Activated CD8-positive, alpha-beta memory T cell treated with anti-CD3 and anti-CD28 coated beads, Interleukin-2, amount 50 U/mL, for 1 hour (primary cell): ENCODE data around the gene CD68.

Experiments
- DNase-seq: peaks from one replicate; pipeline ENCODE4 v3.0.0-alpha.2; 2020; ENCODE audit errors: extremely low read depth

The CD68 gene, protein sequence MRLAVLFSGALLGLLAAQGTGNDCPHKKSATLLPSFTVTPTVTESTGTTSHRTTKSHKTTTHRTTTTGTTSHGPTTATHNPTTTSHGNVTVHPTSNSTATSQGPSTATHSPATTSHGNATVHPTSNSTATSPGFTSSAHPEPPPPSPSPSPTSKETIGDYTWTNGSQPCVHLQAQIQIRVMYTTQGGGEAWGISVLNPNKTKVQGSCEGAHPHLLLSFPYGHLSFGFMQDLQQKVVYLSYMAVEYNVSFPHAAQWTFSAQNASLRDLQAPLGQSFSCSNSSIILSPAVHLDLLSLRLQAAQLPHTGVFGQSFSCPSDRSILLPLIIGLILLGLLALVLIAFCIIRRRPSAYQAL

DNA sequence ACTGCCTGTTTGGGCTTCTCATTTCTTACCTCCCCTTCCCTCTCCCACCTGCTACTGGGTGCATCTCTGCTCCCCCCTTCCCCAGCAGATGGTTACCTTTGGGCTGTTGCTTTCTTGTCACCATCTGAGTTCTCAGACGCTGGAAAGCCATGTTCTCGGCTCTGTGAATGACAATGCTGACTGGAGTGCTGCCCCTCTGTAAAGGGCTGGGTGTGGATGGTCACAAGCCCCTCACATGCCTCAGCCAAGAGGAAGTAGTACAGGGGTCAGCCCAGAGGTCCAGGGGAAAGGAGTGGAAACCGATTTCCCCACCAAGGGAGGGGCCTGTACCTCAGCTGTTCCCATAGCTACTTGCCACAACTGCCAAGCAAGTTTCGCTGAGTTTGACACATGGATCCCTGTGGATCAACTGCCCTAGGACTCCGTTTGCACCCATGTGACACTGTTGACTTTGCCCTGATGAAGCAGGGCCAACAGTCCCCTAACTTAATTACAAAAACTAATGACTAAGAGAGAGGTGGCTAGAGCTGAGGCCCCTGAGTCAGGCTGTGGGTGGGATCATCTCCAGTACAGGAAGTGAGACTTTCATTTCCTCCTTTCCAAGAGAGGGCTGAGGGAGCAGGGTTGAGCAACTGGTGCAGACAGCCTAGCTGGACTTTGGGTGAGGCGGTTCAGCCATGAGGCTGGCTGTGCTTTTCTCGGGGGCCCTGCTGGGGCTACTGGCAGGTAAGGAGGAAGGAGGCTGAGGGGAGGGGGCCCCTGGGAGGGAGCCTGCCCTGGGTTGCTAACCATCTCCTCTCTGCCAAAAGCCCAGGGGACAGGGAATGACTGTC lies at the start of gene CD68:
TSS of gene CD68 (plus strand) at position 638 of the 833 bp plus-strand sequence. CDS start at position 678, 40 bp downstream.
- DNase-seq = no peak

DNA sequence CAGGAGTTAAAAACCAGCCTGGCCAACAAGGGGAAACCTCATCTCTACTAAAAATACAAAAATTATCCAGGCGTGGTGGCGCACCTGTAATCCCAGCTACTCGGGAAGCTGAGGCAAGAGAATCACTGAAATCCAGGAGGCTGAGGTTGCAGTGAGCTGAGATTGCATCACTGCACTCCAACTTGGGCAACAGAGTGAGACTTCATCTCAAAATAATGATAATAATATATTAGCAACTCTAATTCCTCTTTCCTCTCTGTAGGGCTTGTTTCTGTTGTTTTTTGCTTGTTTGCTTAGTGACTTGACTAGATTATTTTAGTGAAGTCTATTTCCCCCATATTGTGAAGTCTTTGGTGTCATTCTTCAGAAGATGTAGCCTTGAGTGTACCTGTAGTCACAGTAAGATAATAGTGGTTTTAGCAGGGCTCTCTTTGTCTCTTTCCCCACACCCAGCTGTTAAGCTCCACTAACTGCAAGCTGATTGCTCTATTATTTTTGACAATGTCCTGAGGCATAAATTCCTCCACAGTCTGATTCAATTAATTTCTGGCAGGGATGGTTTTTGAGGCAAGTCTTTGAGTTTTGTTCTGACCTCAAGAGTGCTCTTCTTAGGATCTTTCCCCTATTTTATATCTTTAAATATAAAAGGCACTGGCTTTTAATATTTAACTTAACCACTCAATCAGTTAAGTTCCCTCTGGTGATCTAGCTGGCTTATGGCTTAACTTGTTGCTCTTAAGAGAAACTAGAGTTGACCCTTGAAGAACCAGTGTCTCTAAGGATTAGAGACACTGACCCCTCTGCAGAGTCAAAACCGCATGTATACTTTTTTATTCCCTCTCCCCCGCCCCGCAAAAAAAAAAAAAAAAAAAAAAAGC lies 49.2 kb upstream of the CD68 start:
- DNase-seq = no peak

DNA sequence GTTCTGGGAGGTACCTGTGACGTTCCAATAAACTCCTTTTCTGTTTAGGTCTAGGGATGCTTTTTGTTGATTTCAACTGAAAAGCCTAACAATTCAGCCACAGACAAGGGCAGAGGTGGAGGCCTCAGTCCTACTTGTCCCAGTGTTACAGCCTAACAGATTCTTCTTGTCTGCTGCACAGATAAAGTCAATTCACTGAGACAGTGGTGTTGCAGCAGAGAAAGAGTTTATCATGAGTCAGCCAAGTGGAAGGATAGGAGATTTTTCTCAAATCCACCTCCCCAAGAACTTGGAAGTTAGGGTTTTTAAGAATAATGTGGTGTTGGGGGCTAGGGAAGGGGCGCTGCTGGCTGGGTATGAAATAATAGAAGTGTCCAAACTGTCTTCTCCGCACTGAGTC lies 41.4 kb upstream of the CD68 start:
- DNase-seq = no peak

DNA sequence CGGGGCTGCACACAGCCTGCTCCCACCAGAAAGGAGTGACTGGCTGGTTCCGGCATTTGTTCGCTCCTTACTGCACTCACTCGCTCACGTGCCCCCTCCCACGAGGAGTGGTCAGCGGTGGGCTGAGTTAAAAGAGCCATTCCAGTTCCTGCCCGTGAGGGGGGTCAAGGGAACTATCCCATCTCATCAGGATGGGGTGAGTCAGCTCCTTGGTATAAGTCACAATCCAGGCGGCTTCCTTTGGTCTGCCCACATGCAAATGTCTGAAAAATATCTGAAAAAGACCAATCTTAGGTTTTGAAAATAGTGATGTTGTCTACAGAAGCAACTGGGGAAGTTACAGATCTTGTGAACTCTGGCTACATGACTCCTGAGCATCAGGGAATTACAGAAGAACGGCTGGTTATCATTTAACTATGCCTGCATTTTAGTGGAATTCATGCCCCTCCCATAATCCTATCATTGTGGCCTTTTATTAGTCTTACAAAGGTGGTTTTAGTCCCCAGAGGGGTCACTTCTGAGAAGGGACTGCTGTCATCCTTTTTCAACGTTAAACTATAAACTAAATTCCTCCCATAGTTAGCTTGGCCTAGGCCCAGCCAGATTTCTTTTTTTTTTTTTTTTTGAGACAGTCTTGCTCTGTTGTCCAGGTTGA lies 40.4 kb upstream of the CD68 start:
- DNase-seq = no peak

DNA sequence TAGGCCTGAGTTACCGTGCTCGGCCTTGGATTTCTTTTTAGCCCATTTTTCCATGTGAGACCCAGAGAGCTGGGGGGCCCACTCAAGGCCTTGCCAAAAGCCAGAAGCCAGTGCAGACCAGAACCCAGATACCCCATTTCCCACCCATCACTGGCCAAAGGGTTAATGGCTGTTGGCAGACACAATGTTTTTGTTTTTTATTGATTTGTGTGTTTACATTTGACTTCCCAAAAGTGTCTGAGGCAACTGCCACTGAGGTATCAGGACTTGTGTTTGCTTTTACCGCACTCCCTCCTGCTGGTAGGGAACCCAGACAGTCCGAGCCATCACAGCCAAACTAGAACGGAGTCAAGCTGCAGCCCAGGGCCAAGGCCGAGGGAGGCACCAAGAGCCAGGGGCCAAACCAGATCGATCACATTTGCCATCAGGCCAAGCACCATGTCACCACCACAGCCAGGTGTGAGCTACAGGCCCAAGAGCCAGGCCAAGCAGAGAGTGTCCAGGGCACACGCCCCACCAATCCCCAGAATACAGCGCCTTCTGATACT lies 38.3 kb upstream of the CD68 start:
- no peak for DNase-seq

DNA sequence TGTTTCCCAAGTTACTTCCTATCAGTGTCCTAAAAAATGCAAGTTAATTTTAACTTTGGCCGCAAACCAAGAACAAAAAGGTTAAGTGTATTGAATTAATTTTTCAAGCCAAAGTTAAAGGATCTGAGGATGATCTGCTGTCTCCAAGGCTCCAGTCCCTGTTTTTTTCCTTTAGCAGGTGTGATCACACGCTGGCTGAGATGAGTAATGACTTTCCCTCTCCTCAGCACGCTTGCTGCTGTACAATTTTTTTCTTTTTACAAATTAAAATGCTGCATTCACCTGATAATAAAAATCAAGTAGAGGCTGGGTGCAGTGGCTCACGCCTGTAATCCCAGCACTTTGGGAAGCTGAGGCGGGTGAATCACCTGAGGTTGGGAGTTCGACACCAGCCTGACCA lies 34.5 kb upstream of the CD68 start:
- DNase-seq = no peak

DNA sequence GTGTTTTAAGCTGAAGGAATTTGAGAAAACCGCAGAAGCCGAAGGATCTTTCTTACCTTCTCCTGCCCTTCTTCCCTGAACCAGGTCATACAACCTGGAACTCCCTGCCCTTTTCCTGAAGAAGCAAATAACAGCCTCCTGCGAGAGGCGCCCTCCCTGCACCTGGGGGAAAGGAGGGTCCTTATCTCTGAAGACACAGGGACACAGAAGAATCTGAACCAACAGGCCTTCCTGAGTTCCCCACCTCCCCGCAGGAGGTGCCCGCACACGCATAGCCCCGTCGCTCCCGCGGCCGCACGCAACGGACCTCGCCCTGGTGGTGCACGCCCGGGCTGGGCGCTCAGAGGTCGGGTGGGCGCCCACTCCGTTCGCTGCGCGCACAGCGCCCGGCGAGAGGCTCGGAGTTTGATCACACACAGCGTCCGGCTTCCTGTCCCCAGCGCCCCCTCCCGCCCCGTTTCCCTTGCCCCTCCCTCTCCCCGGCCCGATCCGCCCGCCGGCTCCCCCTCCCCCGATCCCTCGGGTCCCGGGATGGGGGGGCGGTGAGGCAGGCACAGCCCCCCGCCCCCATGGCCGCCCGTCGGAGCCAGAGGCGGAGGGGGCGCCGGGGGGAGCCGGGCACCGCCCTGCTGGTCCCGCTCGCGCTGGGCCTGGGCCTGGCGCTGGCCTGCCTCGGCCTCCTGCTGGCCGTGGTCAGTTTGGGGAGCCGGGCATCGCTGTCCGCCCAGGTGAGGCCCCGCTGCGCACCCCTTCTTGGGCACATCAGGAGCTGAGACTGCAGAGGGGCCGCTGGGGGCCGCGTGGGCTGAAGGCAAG lies 30.6 kb upstream of the CD68 start, which contains the start of gene TNFSF12:
TSS of gene TNFSF12 (plus strand) at position 474 of the 816 bp plus-strand sequence. CDS start at position 570, 96 bp downstream.
- no peak for DNase-seq

DNA sequence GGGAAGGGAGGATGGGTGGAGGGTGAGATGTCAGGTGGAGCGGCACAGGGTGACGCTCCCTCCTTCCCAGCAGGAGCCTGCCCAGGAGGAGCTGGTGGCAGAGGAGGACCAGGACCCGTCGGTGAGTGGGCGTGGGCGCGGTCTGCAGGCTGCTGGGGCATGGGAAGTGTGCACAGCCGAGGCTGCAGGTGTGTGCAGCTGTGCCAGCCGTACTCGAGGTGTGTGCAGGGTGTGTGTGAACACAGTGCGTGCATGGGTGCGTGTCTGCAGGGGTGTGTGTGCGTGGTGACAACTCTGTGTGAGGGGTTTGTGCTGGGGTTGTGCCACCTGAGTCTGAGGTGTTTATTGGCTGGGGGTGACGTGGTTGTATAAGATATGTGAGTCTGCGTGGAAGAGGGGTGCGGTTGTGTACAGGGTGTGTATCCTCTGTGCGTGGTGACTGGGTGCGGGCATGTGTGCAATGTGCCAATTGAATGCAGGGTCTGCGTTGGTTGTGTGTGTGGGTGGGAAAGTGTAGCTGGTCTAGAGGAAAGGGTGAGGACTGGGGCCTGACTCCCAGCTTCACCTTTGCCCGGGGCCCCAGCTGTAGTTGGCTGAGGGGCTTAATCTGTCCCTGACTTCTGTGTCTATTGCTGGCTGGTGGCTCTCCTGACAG lies 29.9 kb upstream of the CD68 start:
- DNase-seq = no peak

DNA sequence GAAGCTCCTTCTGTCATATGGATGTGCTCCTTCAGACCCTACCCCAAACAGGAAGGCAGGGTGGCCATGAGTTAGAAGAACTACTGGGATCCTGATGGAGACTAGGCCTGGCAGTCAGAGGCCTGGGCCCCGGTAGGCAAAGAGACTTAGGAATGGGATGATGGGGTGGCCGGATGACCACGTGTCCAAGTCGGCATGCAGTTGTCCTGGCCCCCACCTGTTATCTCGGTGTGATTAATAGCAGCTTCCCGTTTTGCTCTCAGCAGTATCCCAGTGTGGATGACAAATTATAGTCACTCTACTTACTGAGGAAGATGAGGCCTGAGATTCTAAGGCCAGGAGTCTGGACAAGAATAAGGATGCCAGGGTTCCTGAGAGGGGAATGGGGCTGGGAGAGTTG lies 29.1 kb upstream of the CD68 start:
- DNase-seq = no peak

DNA sequence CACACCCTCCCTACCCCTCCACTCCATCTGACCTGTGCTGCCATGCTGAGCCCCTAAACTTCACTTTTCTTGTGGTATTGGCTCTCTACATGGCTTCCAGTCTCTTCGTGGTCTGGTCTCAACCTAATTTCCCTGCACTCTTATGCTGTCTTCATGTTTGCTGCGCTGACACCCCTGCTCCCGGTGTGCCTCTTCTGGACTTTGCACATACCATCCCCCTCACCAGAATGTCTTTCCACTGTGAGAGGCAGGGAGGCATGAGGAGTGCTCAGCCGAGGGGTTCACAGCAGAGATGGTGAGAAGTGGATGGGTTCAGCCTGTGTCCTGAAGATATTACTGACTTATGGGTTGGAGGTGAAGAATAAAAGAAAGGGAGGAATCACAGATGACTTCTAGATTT lies 28.0 kb upstream of the CD68 start:
- DNase-seq = no peak

DNA sequence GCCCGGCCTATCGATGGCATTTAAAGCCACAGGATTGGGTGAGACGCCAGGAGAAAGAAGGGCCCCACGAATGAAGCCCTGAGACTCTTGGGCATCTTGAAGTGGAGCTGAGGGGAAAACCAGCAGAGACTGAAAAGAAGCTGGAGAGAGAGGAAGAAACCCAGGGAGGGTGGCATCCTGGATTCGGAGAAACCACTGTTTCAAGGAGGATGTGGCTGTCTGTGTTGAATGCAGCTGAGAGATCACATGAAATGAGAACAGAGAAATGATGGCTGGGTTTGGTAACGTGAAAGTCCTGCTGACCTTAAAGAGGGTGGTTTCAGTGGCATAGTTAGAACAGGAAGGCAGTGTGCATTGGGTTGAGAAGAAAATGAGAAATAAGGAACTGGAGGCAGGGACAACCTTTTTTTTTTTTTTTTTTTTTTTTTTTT lies 26.8 kb upstream of the CD68 start:
- no peak for DNase-seq

DNA sequence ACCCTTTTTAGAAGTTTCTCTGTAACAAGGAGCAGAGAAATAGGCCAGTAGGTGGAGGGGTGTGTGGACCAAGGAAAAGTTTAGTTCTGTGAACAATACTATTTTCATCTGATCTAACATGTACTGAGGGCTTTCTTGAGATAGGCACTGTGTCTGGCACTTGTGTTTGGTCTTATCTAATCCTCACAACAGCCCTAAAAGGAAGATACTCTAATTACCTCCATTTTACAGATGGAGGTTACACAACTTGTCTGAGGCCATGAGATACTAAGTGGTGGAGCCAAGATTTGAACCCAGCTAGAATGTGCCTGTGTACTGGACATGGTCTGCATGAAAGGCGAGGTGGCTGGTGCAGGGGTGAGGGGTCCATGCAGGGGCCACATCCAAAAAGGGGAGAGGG lies 26.1 kb upstream of the CD68 start:
- DNase-seq = no peak

DNA sequence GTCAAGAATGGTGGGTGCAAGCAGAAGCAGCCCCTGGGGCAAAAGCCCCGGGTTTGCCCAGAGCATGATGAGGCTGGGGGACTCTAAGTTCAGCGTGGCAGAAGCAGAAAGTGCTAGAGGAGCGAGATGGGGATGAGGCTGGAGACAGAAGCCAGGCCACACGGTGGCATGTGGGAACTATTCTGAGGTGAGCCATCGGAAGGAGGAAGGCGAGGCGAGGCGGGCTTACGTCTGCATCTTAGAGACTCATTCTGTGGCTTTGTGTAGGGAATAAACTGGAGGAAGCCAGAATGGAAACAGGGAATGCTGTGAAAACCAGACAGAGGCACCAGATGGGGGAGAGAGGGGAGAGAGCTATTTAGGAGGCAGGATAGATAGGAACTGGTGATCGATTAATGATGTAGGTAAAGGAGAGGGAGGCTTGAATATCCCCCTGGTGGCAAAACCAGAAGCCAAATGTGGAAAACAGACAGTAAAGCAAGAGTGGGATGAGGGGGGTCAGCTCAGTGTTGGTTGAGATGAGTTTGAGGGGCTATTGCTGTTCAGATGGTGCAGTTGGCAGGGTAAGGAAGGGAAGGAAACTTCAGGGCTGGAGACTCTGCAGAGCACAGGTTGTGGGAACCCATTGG lies 24.0 kb upstream of the CD68 start:
- no peak for DNase-seq

DNA sequence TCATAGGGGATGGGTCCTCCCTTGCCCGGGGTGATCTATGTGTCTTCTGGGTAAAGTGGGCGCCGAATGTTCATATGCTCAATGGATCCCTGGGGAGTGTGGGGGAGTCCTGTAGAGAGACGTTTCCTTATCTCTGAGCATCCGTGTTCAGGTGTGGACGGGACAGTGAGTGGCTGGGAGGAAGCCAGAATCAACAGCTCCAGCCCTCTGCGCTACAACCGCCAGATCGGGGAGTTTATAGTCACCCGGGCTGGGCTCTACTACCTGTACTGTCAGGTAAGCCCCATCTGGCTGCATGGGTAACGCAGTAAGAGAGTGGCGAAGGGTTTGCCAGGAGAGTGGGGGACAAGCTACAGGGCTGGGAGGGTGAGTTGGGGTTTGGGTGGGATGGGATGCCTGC lies 22.8 kb upstream of the CD68 start:
- DNase-seq = no peak

DNA sequence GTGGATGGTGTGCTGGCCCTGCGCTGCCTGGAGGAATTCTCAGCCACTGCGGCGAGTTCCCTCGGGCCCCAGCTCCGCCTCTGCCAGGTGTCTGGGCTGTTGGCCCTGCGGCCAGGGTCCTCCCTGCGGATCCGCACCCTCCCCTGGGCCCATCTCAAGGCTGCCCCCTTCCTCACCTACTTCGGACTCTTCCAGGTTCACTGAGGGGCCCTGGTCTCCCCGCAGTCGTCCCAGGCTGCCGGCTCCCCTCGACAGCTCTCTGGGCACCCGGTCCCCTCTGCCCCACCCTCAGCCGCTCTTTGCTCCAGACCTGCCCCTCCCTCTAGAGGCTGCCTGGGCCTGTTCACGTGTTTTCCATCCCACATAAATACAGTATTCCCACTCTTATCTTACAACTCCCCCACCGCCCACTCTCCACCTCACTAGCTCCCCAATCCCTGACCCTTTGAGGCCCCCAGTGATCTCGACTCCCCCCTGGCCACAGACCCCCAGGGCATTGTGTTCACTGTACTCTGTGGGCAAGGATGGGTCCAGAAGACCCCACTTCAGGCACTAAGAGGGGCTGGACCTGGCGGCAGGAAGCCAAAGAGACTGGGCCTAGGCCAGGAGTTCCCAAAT lies 22.2 kb upstream of the CD68 start:
- no peak for DNase-seq

DNA sequence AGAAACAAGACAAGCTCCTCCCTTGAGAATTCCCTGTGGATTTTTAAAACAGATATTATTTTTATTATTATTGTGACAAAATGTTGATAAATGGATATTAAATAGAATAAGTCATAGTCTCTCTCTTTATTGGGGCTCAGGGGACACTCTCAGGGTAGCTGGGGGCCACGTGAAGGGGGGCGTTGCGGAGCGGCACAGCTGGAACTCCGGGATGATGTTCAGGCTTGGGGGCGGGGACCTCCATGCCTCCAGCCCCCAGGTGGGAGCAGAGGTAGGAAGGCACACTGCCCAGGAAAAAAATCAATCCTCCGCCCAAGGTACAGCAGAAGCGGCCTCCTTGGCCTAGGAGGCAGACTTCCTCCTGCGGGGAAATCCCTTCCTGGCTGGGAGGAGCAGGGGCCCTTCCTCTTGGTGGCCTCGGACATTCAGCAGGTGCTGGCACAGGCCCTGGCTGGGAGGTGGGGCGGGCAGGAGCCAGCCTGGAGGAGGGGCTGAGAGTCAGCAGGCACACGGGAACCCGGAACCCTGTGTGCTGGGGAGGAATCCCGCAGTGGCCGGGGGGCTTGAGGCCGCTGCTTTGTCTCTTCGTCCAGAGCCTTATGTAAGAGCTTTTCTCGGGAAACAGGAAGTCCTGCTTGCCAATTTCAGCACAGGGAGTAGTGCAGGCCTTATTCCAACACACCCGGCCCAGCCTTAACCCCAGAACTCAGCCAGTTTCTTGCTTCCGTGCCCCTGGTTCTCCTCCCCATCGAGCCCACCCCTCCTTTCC lies 21.5 kb upstream of the CD68 start:
- no peak for DNase-seq

DNA sequence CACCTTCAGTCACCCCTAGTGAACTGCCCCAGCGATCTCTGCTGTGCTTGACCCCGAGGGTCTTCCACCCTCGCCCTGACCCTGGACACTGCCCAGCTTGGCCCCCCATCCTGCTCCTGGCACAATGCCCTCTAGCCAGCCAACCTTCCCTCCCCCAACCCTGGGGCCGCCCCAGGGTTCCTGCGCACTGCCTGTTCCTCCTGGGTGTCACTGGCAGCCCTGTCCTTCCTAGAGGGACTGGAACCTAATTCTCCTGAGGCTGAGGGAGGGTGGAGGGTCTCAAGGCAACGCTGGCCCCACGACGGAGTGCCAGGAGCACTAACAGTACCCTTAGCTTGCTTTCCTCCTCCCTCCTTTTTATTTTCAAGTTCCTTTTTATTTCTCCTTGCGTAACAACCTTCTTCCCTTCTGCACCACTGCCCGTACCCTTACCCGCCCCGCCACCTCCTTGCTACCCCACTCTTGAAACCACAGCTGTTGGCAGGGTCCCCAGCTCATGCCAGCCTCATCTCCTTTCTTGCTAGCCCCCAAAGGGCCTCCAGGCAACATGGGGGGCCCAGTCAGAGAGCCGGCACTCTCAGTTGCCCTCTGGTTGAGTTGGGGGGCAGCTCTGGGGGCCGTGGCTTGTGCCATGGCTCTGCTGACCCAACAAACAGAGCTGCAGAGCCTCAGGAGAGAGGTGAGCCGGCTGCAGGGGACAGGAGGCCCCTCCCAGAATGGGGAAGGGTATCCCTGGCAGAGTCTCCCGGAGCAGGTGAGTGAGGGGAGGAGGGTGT lies 20.7 kb upstream of the CD68 start, which contains the start of gene TNFSF13:
TSS of gene TNFSF13 (plus strand) at position 207 of the 776 bp plus-strand sequence. CDS start at position 497, 290 bp downstream.
- no peak for DNase-seq
